Skeletal muscle tissue (tissue), 4 donors: Measurements from ENCODE around the gene TFEB. TPM values are rescaled to one million over a fixed set of nuclear protein-coding genes. Genes with fewer than 3 reads are reported as not detected.

Experiments used
- H3K27ac ChIP-seq: one replicate; pipeline ENCODE4 v1.7.0; 2013; ENCODE audit warnings: mild to moderate bottlenecking, low read depth, low read length, inconsistent platforms
- H3K27me3 ChIP-seq, 3 donors: one replicate each; pipeline ENCODE4 v1.7.0; 2013; ENCODE audit warnings: low read length in 3 of 3; ENCODE audit not compliant: control insufficient read depth in 3 of 3, insufficient read depth in 3 of 3
- H3K36me3 ChIP-seq, 3 donors: one replicate each; pipeline ENCODE4 v1.7.0; 2013; ENCODE audit warnings: low read length in 3 of 3; ENCODE audit not compliant: control insufficient read depth in 3 of 3, insufficient read depth in 3 of 3
- H3K4me1 ChIP-seq, 3 donors: one replicate each; pipeline ENCODE4 v1.7.0; 2013; ENCODE audit warnings: low read length in 3 of 3, mild to moderate bottlenecking in 3 of 3; ENCODE audit not compliant: control insufficient read depth in 3 of 3, insufficient read depth in 3 of 3
- H3K4me3 ChIP-seq, 3 donors: one replicate each; pipeline ENCODE4 v1.7.0; 2013; ENCODE audit warnings: low read length in 3 of 3
- H3K9ac ChIP-seq, 3 donors: one replicate each; pipeline ENCODE4 v1.7.0; 2013; ENCODE audit warnings: low read length in 3 of 3, mild to moderate bottlenecking in 3 of 3, moderate library complexity in 2 of 3, low read depth in 1 of 3
- H3K9me3 ChIP-seq, 3 donors: one replicate each; pipeline ENCODE4 v1.7.0; 2013; ENCODE audit warnings: low read length in 3 of 3; ENCODE audit not compliant: control insufficient read depth in 3 of 3
- total RNA-seq: library from RNA; depleted of rRNA; stranded (reverse); fragments of >200 nt; gene quantifications from one replicate; pipeline ENCODE4 v1.2.3, GENCODE V29; 2014
- donor health status: Osteomylitis.

Gene TFEB
- total RNA-seq, 1 donor from 2014 or later: 7.8 TPM

DNA sequence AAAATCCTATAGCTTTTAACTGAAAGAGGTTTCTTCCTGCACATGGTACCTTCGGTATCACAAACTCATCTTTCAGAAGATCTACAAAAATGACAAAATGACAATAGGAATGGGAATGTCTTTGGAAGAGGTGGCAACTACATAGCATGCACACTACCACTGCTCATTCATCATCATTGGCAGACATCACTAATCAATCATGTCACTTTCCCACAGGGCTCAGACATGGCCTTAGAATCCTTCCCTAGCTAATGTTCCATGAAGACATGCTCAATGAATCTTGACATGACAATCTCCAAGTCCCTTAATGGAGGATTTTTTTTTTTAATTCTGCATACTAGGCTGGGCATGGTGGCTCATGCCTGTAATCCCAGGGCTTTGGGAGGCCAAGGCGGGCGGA is 15.0 kb upstream of the TFEB start:
- H3K36me3 ChIP-seq: no peaks in the 10 kb centered on the region
- no peaks in the 10 kb centered on the region for H3K27me3 ChIP-seq
- H3K9me3 ChIP-seq: no peaks in the 10 kb centered on the region
- no peaks in the 10 kb centered on the region for H3K4me1 ChIP-seq
- H3K27ac ChIP-seq: no peak overlapping the region
- H3K4me3 ChIP-seq: no peak overlapping the region
- no peak overlapping the region for H3K9ac ChIP-seq

DNA sequence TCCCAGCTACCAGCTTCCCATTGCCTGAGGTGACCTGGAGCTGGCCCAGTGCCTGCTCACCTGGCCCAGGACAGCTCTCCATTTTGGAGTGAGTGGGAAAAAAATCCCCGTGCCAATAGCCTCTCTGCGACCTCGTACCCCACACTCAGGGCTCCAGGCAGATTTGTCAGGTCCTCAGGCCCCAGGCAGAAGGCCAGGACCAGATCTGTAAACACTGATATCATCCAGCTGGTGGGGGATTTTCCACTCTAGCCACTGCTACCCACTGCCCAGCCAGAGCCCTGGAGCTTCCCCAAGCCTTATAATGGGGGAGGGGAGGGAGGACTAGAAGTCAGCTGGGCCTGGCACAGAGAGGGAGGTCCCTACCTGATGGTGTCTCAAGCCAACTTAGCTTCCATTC is 13.1 kb upstream of the TFEB start:
- H3K4me1 ChIP-seq: no peaks in the 10 kb centered on the region
- no peaks in the 10 kb centered on the region for H3K27me3 ChIP-seq
- no peaks in the 10 kb centered on the region for H3K9me3 ChIP-seq
- no peak overlapping the region for H3K27ac ChIP-seq
- H3K4me3 ChIP-seq: no peak overlapping the region
- no peaks in the 10 kb centered on the region for H3K36me3 ChIP-seq
- H3K9ac ChIP-seq: no peak overlapping the region

DNA sequence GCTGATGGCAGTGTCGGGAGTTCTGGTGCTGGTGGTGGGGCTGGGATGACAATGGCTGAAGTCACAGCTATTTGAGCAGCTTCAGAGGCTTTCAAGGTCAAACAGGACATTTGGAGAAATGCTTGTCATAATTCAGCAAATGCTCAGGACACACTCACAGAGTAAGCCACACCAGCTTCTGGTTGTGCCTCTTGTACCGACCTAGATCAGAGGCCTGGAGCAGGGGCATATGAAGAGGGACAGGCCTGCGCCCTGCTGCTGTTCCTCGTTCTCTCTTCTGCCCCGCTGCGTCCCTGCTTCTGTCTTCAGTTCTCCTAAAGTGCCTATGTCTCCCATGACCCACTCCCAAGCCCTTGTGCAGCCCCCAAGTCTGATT is 12.7 kb upstream of the TFEB start:
- Histone ChIP-seq H3K9ac (no peak overlapping the region), H3K9me3 (no peaks in the 10 kb centered on the region), H3K36me3 (no peaks in the 10 kb centered on the region), H3K4me1 (no peaks in the 10 kb centered on the region), H3K27ac (no peak overlapping the region), H3K27me3 (no peaks in the 10 kb centered on the region), H3K4me3 (no peak overlapping the region)

DNA sequence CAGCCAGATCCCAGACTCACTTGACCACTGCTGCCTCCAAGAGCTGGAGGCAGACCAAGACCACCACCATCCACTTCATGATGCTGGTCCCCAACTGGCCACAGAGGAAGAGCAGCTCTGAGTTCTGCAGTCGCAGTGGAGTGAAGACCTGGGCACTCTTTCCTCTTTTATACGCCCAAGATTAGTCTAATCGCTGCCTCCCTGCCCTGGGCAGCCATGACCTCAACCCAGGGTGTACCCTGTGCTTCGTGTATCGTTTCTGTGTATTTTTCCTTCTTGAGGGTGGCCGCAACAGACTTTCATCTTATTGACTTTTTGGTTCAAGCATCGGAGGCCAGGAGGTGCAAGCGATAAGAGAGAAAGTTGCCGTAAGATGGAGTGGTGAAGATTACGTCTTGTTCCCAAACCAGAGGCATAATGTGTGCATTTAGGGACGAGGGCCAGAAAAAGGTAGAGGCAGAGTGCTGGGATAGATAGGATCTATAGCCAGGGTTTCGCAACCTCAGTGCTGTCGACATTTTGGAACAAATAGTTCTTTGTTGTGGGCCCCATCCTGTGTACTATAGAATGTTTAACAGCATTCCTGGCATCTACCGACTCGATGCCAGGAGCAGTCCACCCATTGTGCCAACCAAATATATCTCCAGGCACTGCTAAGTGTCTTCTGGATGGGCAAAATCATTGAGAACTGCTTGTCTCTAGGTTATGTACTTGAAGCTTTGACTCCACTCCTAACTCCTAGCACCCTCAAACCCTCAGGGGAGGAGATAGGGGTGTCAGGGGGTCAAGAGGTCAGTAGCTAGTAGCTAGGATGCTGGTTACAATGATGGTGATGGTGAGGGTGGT is 12.1 kb upstream of the TFEB start, which contains the start of gene PGC:
PGC (minus strand) TSS at position 142 of the 846 bp plus-strand sequence; CDS start at position 79, 63 bp downstream.
- no peak within 1 kb of the TSS for H3K4me3 ChIP-seq
- no peaks in the 10 kb centered on the region for H3K27me3 ChIP-seq
- H3K9ac ChIP-seq: no peak within 1 kb of the TSS
- H3K36me3 ChIP-seq: no peaks in the 10 kb centered on the region
- no peaks in the 10 kb centered on the region for H3K4me1 ChIP-seq
- no peak within 1 kb of the TSS for H3K27ac ChIP-seq
- no peaks in the 10 kb centered on the region for H3K9me3 ChIP-seq

DNA sequence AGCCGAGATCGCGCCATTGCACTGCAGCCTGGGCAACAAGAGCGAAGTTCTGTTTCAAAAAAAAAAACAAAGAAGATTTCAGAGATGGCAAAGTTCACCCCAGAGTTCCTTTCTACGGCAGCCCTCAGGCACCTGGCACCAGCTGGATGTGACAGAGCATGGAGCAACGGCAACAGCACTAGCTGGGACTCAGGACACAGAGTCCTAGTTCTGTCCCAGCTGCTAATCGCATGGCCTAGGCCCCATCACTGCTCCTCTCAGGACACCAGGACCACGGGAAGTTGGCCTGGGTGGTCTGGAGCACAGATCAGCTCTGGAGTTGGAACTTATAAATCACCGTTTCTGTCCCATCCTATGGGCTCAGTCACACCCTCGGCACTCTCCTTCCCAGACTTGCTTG is 10.7 kb upstream of the TFEB start:
- H3K27me3 ChIP-seq: no peaks in the 10 kb centered on the region
- no peaks in the 10 kb centered on the region for H3K9me3 ChIP-seq
- H3K9ac ChIP-seq: no peak overlapping the region
- H3K4me3 ChIP-seq: no peak overlapping the region
- no peak overlapping the region for H3K27ac ChIP-seq
- no peaks in the 10 kb centered on the region for H3K36me3 ChIP-seq
- no peaks in the 10 kb centered on the region for H3K4me1 ChIP-seq

DNA sequence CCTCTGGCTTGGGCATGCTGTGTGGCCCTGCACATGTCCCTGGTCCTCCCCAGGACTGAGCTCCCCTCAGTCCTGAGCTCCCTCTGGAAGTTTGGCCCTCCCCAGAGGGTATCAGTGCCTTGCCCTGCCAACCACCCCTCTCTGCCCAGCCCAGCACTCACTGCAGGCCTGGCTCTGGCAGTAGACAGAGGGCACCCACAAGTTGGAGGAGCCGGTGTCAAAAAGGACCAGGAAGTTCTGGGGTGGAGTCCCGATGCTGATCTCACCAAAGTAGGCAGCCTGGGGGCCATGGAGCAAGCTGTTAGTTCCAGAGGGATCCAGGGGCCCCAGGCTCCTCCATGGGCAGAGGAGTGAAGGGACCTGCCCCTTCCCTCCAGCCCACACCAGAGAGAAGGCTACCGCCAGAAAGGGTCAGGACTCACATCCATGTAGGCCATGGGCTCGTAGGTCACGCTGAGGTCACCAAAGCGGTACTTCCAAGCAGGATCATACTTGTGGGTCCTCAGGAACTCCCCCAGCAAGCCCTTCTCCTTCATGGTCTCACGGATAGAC is 8.9 kb upstream of the TFEB start:
- Histone ChIP-seq H3K9me3 (no peaks in the 10 kb centered on the region), H3K27ac (no peak overlapping the region), H3K27me3 (peaks cover 0 to 5% (median 0%) of the 10 kb centered on the region in 3 donors), H3K4me3 (no peak overlapping the region), H3K9ac (no peak overlapping the region), H3K36me3 (no peaks in the 10 kb centered on the region), H3K4me1 (peaks cover 0 to 2% (median 0%) of the 10 kb centered on the region in 3 donors)

DNA sequence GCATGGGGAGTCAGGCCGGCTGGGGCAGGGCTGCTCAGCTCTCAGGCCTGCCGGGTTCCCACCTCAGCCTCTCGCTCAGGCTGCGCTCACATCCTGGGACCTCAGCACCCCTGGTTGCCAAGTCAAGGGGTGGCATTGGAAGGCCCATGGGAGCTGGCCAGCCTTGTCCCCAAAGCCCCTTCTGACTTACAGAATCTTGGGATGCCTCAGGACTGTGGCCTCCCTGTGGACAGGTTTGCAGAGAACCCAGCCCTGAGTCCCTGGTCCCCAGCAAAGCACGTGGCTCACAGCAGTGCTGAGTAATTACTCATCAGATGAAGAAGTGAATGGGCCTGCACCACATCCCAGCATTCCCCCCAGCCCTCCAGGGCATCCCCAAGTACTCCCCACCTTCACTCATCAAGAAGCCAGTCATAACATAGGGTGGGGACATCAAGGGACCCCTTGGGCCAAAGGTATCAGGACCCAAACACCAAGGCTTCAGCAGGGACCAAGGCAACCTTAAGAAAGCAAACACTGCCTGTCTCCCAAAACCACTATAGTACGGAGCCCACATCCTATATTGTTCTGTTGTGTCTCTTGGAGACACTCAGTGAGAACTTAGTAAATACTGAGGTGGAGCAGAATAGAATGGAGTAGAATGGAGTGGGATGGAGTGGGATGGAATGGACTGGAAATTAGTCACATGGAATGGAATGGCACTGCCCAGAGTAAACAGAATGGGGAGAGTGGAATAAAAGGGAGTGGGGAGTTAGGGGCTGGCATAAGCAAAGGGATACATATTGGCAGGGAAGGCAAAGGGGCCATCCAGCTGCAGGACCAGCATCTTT is 8.2 kb upstream of the TFEB start:
- Histone ChIP-seq H3K4me1 (peaks cover 0 to 2% (median 0%) of the 10 kb centered on the region in 3 donors), H3K27me3 (peaks cover 0 to 5% (median 0%) of the 10 kb centered on the region in 3 donors), H3K9ac (no peak overlapping the region), H3K9me3 (no peaks in the 10 kb centered on the region), H3K27ac (no peak overlapping the region), H3K36me3 (no peaks in the 10 kb centered on the region), H3K4me3 (no peak overlapping the region)

DNA sequence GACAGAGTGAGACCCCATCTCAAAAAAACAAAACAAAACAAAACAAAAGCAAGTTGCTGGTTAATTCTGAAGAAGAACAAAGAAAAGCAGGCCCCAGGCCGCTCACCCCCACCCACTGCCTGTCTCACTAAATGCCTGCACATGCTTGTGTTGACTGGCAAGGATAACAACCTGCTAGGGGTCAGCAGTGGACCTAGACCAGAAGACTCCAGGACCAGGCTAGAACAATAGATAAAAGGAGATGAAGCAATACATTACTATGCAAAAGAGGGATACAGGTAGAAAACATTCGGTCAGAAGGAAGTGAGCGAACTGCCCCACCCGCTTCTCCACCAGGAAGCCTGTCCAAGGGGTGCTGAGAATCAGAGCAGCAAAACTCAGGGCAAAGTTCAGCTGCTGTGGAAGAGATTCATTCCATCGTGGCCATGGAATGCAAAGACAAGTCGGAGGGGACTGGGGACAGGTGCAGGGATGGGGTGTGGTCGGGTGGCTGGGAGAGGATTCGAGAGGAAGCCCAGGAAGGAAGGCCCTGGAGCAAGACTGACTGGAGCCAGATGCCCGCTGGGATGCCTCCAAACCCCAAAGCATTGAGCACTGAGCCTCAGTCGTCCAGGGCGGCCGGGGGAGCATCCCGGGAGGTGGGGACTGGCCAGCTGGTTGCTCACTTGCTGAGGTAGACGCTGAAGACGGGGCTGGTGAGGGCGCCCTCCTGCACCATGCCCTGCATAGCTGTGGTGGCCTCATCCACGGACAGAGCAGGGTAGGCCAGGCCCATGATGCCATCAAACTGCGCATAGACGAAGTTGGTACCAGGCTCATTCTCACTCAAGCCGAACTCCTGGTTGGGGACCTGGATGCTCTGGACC is 6.5 kb upstream of the TFEB start:
- Histone ChIP-seq H3K4me1 (peaks cover 0 to 2% (median 0%) of the 10 kb centered on the region in 3 donors), H3K9me3 (no peaks in the 10 kb centered on the region), H3K36me3 (no peaks in the 10 kb centered on the region), H3K27ac (no peak overlapping the region), H3K9ac (no peak overlapping the region), H3K27me3 (peaks cover 0 to 5% (median 0%) of the 10 kb centered on the region in 3 donors), H3K4me3 (no peak overlapping the region)

DNA sequence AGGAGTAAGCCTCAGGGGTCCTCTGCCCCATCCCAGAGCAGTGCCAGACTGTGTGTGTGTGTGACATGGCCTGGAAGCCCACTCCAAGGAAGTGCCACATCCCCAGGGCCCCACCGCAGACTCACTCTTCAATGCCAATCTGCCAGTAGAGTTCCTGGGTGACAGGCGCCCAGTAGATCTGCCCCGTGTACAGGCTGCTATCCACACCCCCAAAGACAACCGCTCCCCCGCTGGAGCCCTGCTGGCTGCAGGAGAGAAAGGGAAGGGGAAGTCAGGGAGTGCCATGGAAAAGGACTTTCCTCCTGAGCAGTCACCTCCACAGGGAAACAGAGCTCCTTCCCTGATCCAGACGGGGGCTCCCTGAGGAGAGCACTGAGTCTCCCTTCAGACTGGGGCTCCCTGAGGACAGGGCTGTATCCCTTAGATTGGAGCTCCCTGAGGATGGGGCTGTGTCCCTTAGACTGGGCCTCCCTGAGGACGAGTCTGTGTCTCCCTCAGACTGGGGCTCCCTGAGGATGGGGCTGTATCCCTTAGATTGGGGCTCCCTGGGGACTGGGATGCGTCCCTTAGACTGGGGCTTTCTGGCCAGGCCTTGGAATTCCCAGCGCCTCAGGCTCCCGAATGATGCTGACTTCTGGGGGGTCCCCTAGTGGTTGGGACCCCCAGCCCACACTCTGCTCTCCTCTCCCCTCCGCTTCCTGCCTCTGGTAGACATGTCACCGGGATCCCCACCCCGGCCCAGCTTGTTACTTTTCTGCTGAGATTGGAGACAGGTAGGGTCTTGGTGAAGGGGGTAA is 5.2 kb upstream of the TFEB start:
- peaks cover 0 to 5% (median 0%) of the 10 kb centered on the region in 3 donors for H3K27me3 ChIP-seq
- no peaks in the 10 kb centered on the region for H3K36me3 ChIP-seq
- peaks cover 5 to 6% (median 6%) of the 10 kb centered on the region in 3 donors for H3K4me1 ChIP-seq
- no peak overlapping the region for H3K9ac ChIP-seq
- no peaks in the 10 kb centered on the region for H3K9me3 ChIP-seq
- H3K27ac ChIP-seq: no peak overlapping the region
- no peak overlapping the region for H3K4me3 ChIP-seq
